Activated T-helper 2 cell treated with anti-CD3 and anti-CD28 coated beads, Interferon-gamma antibody, Interleukin-2, Interleukin-4, amounts not matched to agents 10 μg/mL and 5 μg/mL and 100 μg/mL, durations not matched to agents 14 hours and 24 hours and 36 hours (primary cell): Measurements from ENCODE around the gene ATOH1. TPM values are rescaled to one million over a fixed set of nuclear protein-coding genes. Genes with fewer than 3 reads are reported as not detected.

Source experiments
- DNase-seq: peaks from one replicate; pipeline ENCODE4 v3.0.0; 2021; ENCODE audit warnings: low spot score
- H3K27ac Mint-ChIP-seq: one replicate; pipeline ENCODE4 v1.8.0; 2021; ENCODE audit warnings: mixed read lengths
- H3K27me3 Mint-ChIP-seq: one replicate; pipeline ENCODE4 v1.8.0; 2021; ENCODE audit warnings: low read depth, mixed read lengths
- H3K36me3 Mint-ChIP-seq: one replicate; pipeline ENCODE4 v1.8.0; 2021; ENCODE audit warnings: low read depth, mixed read lengths
- H3K4me1 Mint-ChIP-seq: one replicate; pipeline ENCODE4 v1.8.0; 2021; ENCODE audit warnings: low read depth, mixed read lengths
- H3K4me3 Mint-ChIP-seq: one replicate; pipeline ENCODE4 v1.8.0; 2021; ENCODE audit warnings: low read depth, mild to moderate bottlenecking, moderate library complexity, mixed read lengths
- H3K9me3 Mint-ChIP-seq: one replicate; pipeline ENCODE4 v1.8.0; 2021; ENCODE audit warnings: mixed read lengths
- intact Hi-C: fragments of 100-400 bp; cut with micrococcal nuclease; formaldehyde crosslinking; loops from one replicate; pipeline ENCODE4 v1.15.1; 2023
- total RNA-seq: library from RNA; stranded (reverse); gene quantifications from 2 replicates; pipeline ENCODE4 v1.2.3, GENCODE V29; 2022

The ATOH1 gene
- total RNA-seq, 1 donor from 2014 or later, result not detected

DNA sequence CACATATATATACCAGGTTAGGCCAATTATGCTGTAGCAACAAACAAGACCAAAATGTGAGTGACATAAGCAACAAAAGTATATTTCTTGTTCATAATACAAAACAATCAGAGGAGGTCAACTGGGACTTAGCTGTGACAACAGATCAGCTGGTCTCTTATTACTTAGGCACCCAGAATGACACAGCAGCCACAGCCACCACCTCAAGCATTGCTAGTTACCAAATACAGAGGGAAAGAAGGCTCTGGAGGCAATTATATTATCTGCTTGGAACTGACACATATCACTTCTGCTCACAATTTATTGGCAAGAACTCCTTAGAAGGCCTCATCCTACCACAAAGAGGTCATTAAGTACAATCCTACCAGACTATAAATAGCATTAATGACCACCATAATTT lies 15.2 kb downstream of the ATOH1 start:
- Mint-ChIP-seq H3K27me3 (no peaks in the 10 kb centered on the region), H3K9me3 (no peaks in the 10 kb centered on the region), H3K36me3 (no peaks in the 10 kb centered on the region), H3K4me3 (no peak overlapping the region), H3K27ac (no peak overlapping the region), H3K4me1 (no peaks in the 10 kb centered on the region)
- DNase-seq, result no peak
- intact Hi-C loops, result no loop called here

DNA sequence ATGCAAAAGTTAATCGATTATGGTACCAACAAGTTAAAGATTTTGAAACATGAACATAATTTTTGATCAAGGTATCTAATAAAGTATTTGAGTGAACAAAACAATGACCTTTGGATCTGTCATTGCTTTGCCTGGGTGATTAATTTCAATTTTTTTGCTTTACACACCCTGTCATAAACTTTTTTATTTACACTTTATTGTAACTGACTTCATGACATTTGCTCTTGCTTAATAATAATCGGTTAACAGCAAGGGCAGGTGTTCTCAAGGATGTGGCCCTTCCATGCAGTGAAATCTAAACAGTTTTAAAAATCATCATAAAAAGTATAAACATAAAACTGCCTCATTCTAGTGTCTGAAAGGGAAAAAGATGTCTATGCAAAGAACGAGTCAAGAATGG lies 24.1 kb downstream of the ATOH1 start:
- no peaks in the 10 kb centered on the region for H3K9me3 Mint-ChIP-seq
- no peaks in the 10 kb centered on the region for H3K27me3 Mint-ChIP-seq

DNA sequence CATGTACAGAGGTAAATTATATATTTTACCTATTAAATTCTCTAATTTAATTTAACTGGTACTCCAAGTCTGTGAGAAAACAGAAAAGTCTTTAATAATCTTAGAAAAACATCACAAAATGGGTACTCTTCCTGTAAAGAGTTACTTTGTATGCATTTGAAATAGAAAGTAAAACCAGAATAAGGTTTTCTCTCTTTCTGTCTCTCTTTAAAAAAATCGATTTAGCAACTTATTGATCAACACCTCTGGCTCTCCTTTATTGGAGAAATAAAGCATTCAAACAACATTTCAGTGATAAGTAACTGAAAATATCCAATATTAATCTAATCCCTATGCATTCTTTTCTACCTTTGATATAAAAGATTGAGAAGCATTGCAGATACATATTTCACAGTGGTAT lies 27.4 kb downstream of the ATOH1 start:
- Mint-ChIP-seq H3K27me3 (no peaks in the 10 kb centered on the region), H3K4me3 (no peak overlapping the region), H3K9me3 (no peaks in the 10 kb centered on the region), H3K4me1 (no peaks in the 10 kb centered on the region), H3K36me3 (no peaks in the 10 kb centered on the region), H3K27ac (no peak overlapping the region)
- DNase-seq, result no peak
- intact Hi-C loops, result no loop called here

More for the DNA sequence above, 24.1 kb downstream of the ATOH1 start:
- no peak overlapping the region for H3K27ac Mint-ChIP-seq
- H3K4me3 Mint-ChIP-seq, result no peak overlapping the region
- H3K4me1 Mint-ChIP-seq, result no peaks in the 10 kb centered on the region
- DNase-seq, result no peak
- intact Hi-C loops, result no loop called here
- H3K36me3 Mint-ChIP-seq, result no peaks in the 10 kb centered on the region

DNA sequence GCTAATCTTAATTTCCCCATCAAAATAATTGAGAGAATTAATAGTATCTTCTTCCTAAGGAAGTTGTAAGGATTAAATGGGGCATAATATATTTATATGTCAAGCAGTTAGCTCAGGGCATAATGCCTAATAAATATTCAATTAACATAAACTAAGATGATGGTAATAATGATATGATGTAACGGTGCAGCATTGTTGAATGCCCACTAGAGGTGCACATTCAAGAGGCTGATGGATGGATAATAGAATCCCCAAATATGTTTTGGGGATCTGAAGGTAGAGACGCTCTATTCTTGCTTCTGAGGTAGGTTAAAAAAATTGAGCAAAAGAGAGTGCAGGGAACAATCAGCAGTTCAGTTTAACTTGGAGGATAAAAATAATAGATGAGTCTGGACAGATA lies 37.1 kb downstream of the ATOH1 start:
- Mint-ChIP-seq H3K9me3 (no peaks in the 10 kb centered on the region), H3K4me3 (no peak overlapping the region), H3K36me3 (no peaks in the 10 kb centered on the region), H3K27ac (no peak overlapping the region), H3K4me1 (no peaks in the 10 kb centered on the region), H3K27me3 (no peaks in the 10 kb centered on the region)
- intact Hi-C loops, result no loop called here
- no peak for DNase-seq

DNA sequence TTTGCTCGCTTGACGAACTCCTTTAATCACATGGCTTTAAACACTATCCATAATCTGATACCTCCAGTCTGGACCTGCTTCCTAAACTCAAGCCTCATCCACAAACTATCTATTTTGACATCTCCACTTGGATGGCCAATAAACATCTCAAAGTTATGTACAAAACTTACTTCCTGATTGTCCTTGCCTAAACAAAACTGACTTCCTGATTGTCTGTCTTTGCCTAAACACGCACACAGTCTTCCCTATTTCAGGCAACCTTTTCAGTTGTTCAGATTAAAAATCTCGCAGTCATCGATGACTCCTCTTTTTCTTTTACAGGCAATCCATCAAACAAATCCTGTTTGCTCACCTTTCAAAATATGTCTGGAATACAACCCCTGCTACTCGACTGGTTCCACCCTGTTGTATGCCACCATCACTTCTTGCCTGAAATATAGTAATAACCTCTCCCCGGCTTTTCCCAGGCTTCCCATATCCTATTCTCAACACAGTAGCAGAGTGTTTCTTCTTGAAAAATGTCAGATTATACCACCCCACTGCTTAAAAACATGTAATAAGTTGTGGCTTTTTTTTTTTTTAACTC lies 39.0 kb downstream of the ATOH1 start:
- H3K36me3 Mint-ChIP-seq, result no peaks in the 10 kb centered on the region
- H3K4me1 Mint-ChIP-seq, result no peaks in the 10 kb centered on the region
- no peak overlapping the region for H3K4me3 Mint-ChIP-seq
- no peak for DNase-seq
- H3K9me3 Mint-ChIP-seq, result no peaks in the 10 kb centered on the region
- H3K27ac Mint-ChIP-seq, result no peak overlapping the region
- intact Hi-C loops, result no loop called here
- H3K27me3 Mint-ChIP-seq, result no peaks in the 10 kb centered on the region

DNA sequence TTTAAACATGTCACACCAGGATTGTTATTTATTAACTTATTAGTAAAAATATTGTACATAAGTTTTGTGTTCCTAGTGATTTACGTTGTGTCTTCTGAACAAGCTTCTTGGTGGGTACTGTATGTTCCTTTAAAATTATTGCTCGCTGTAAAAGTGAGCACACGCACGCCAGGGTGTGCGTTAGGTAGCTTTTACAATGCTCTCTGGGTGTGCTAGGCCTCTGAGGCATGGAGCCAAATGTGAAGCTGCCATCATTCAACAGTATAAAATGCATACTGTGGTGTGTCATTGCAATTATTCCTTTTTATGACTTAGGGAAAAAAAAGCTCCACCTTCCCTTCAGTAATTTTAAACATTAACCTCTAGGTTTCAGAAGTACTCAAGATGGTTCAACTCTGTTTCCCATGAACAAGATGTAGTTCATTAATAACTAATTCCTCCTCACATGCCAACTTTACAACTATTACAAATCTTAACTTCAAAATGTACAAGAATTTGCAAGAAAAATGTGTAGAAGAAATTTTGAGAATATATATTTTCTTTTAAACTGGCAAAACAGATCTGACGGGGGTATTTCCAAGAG lies 42.4 kb downstream of the ATOH1 start:
- H3K9me3 Mint-ChIP-seq, result no peaks in the 10 kb centered on the region
- no peak overlapping the region for H3K4me3 Mint-ChIP-seq
- no peaks in the 10 kb centered on the region for H3K36me3 Mint-ChIP-seq
- no peaks in the 10 kb centered on the region for H3K4me1 Mint-ChIP-seq
- no peak for DNase-seq
- no peaks in the 10 kb centered on the region for H3K27me3 Mint-ChIP-seq
- intact Hi-C loops, result no loop called here
- H3K27ac Mint-ChIP-seq, result no peak overlapping the region

DNA sequence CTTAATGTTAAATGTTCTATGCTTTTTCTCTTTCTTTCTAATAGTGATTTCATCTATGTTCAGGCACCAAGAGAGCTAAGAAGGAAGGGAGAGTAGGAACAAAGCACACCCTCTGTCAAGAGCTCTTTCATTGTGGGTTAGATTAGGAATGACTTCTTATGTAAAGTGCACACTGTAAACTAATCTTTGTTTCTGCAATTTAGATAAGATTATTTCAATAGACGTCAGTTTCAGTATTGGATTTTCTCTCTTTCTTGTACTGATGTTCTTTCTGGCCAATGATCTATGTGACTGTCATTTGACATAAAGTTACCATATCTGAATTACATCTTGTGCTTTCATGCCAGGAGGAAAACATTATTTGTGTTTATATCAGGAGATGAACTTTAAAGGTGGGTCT lies 48.2 kb downstream of the ATOH1 start:
- H3K36me3 Mint-ChIP-seq, result no peaks in the 10 kb centered on the region
- DNase-seq, result no peak
- no peaks in the 10 kb centered on the region for H3K9me3 Mint-ChIP-seq
- intact Hi-C loops, result no loop called here
- H3K27me3 Mint-ChIP-seq, result no peaks in the 10 kb centered on the region
- H3K4me1 Mint-ChIP-seq, result no peaks in the 10 kb centered on the region
- H3K27ac Mint-ChIP-seq, result no peak overlapping the region
- H3K4me3 Mint-ChIP-seq, result no peak overlapping the region

DNA sequence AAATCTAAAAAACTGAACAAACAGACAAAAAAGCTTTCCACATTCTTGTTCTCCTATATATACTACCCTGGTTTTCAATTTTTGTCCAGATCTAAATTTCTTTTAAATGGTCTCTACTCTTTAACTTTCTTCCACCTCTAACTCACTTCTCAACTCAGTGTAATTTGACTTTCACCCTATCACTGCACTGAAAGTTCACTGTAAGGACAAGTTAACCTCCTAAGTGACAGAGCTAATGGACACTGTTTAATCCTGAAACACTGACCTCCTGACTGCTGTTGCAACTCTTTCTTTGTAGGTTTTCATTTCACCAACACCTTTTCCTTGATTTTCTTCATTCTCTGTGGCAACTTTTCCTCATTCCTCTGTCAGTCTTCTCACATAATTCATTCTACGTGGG lies 50.0 kb downstream of the ATOH1 start:
- no peak overlapping the region for H3K4me3 Mint-ChIP-seq
- no peaks in the 10 kb centered on the region for H3K4me1 Mint-ChIP-seq
- intact Hi-C loops, result no loop called here
- H3K27ac Mint-ChIP-seq, result no peak overlapping the region
- H3K9me3 Mint-ChIP-seq, result no peaks in the 10 kb centered on the region
- no peaks in the 10 kb centered on the region for H3K27me3 Mint-ChIP-seq
- H3K36me3 Mint-ChIP-seq, result no peaks in the 10 kb centered on the region
- no peak for DNase-seq

DNA sequence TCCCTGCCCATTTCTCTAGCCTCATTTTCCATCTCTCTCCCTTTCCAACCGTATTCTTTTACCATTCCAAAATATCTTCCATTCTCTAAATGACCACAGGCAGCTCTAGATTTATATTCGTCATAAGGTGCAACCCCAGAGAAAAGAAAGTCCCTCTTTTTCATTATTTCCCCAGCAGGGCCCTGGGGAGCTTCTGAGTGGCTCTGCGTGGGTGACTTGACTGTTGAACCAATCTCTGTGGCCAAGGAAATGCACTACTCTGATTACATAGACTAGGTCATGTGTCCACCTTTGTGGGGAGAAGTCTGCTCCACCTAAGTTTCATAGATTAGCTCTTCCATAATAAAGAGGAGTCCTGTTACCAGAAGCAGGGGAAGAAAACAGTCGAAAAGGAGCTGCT lies 51.4 kb downstream of the ATOH1 start:
- Mint-ChIP-seq H3K36me3 (no peaks in the 10 kb centered on the region), H3K4me1 (no peaks in the 10 kb centered on the region), H3K27ac (no peak overlapping the region), H3K9me3 (no peaks in the 10 kb centered on the region), H3K27me3 (no peaks in the 10 kb centered on the region), H3K4me3 (no peak overlapping the region)
- intact Hi-C loops, result no loop called here
- DNase-seq, result no peak
